Activated naive CD4-positive, alpha-beta T cell (primary cell): ENCODE results near the gene TRMT13.

ENCODE experiments used
- DNase-seq, 4 experiments: peaks; one replicate each; lab custom pipeline; 2025; lab: John Stamatoyannopoulos, UW

The TRMT13 gene

GRCh38 chr1:100132566-100133477 is at the start of gene TRMT13, which contains the start of gene SASS6:
TRMT13 (plus strand) TSS chr1:100133163; CDS start chr1:100133169, 6 bp downstream.
SASS6 (minus strand) TSS chr1:100132930; CDS start chr1:100132814, 116 bp downstream.
- DNase-seq = peak; percentile 77 to 88 (median 82)

GRCh38 chr1:100087396-100087795 is 45.6 kb upstream of the TRMT13 start:
- no peak for DNase-seq

- DNase-seq = no peak
Observed at GRCh38 chr1:100089082-100089481, 43.9 kb upstream of the TRMT13 start.

GRCh38 chr1:100090471-100090870 is 42.5 kb upstream of the TRMT13 start:
- no peak for DNase-seq

- DNase-seq = no peak
Observed at GRCh38 chr1:100100202-100100601, 32.8 kb upstream of the TRMT13 start.

- no peak for DNase-seq
Observed at GRCh38 chr1:100101564-100101963, 31.4 kb upstream of the TRMT13 start.

- no peak for DNase-seq
Observed at GRCh38 chr1:100107696-100108095, 25.3 kb upstream of the TRMT13 start.

GRCh38 chr1:100109554-100110066 is 23.4 kb upstream of the TRMT13 start:
- no peak for DNase-seq

GRCh38 chr1:100115524-100115923 is 17.4 kb upstream of the TRMT13 start:
- DNase-seq = no peak

GRCh38 chr1:100122177-100122576 is 10.8 kb upstream of the TRMT13 start:
- no peak for DNase-seq

- DNase-seq = no peak
Observed at GRCh38 chr1:100127226-100127625, 5.7 kb upstream of the TRMT13 start.

- DNase-seq = no peak
Observed at GRCh38 chr1:100130552-100131077, 2.3 kb upstream of the TRMT13 start.

GRCh38 chr1:100131623-100132022 is 1.3 kb upstream of the TRMT13 start:
- no peak for DNase-seq

GRCh38 chr1:100134872-100135271 is 1.9 kb downstream of the TRMT13 start:
- DNase-seq = no peak

GRCh38 chr1:100137602-100138001 is 4.6 kb downstream of the TRMT13 start:
- DNase-seq = no peak

- no peak for DNase-seq
Observed at GRCh38 chr1:100141192-100141591, 8.2 kb downstream of the TRMT13 start.

GRCh38 chr1:100142343-100142742 is 9.4 kb downstream of the TRMT13 start:
- no peak for DNase-seq

- DNase-seq = no peak
Observed at GRCh38 chr1:100145116-100145515, 12.2 kb downstream of the TRMT13 start.

- no peak for DNase-seq
Observed at GRCh38 chr1:100146958-100147357, 14.0 kb downstream of the TRMT13 start.

- DNase-seq = no peak
Observed at GRCh38 chr1:100147875-100148274, 14.9 kb downstream of the TRMT13 start.

GRCh38 chr1:100151679-100152078 is 18.7 kb downstream of the TRMT13 start:
- DNase-seq = no peak

GRCh38 chr1:100152271-100152670 is 19.3 kb downstream of the TRMT13 start:
- no peak for DNase-seq

GRCh38 chr1:100162881-100163280 is 29.9 kb downstream of the TRMT13 start:
- DNase-seq = no peak
